ENCODE measurements around the gene CST4.
"Not testable (repeated sequence)": the region's sequence is repeated elsewhere in the genome, so short reads cannot be mapped to it uniquely, and the experiment has no call there.

Gene CST4

DNA sequence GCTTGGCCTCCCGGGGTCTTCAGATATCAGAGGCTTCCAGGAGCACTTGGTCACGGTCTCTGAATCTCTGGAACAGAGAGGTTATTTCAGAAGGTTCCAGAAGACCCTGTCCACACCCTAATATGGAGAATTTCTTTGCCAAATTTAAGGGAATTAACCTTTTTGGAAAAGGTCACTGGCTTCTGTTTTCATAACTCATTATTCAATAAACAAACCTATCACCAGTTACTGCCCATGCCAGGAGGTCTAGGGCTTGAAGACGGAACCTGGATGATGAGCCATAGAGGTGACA, 507 bp upstream of the CST4 start:
- no peak for DNase-seq (ENCODE audit: low read depth in 2 of 2)

- DNase-seq (ENCODE audit: low read depth in 2 of 2) = no peak
Measured at GRCh38 chr20:23687986-23688385, 852 bp downstream of the CST4 start.

DNA sequence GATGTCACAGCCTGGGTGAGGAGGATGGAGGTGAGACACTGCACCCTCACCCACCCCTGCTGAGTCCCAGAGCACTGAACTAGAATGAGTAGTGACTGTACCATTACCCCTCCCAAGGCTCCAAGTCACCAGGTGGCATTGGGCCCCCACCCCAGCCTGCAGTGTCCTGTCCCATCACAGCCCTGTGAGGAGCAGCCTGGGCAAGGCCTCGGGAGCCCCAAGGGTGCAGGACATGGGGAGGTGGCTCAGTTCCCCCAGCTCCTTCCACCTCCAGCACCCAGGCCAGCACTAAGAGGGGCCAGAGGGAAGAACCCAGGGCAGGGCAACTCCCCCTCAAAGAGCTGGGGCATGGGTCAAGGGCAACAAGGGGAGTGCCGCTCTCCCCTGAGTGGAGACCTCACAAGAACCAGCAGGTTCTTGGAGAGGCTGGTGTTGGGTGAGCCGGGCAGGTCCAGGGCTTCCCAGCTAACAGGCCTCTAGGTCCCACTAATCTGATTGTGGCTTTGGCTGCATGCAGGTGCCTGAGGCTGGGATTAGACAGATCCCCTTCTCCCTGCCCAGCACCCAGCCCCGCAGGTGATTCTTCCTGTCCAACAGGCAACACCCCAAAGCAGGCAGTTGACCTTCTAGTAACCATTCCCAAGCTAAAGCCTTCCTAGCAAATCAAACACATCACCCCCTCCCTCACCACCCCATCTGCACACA, 2.6 kb downstream of the CST4 start:
- DNase-seq (ENCODE audit: low read depth in 2 of 2) = no peak

DNA sequence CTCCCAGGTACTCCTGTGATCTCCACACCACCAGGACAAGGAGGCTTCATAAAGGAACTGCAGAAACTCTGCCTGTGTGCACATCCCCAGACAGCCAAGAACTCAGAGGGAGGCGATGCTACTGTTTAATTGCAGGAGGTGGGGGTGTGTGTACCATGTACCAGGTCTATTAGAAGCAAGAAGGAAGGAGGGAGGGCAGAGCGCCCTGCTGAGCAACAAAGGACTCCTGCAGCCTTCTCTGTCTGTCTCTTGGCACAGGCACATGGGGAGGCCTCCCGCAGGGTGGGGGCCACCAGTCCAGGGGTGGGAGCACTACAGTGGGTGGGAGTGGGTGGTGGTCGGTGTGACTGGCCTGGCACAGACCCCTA, 3.3 kb downstream of the CST4 start:
- DNase-seq (ENCODE audit: low read depth in 2 of 2) = not testable (repeated sequence)

DNA sequence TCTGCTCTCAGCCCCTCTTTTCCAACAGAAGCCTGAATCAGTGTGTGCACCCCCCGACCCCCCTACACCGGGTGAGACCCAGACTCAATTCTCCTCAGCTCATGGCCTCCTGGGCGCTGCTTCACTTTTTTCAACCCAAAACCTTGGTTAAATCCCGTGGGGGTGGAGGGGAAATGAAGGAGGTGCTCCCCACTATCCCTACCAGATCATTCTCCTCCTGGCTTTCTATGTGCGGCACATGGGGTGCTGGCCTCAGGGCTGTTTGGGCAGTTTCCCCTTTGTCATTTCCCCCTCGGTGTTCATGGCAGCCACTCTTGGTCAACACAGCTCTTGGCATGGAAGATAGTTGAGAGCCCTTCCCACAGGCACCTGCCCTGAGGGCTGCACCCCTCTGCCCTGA, 4.6 kb downstream of the CST4 start:
- no peak for DNase-seq (ENCODE audit: low read depth in 2 of 2)

DNA sequence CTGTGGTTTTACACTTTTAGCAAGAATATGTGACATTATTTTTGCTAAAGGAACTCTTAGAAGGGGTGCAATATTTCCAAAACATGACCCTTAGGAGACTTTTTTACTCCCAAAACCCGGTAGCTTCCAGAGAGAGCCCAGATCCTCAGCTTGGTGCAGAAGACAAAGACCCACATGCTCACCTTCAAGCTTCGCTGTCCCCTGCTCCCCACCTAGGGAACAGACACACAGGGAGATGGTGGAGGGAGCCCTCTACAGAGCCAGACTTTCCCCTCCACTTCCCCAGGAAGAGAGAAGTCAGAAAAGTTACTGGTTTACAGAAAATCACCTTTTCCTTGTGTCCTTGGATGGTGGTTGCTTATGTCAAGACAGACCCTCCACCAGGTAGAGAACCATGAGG, 5.0 kb downstream of the CST4 start:
- DNase-seq (ENCODE audit: low read depth in 2 of 2) = no peak

GRCh38 chr20:23683281-23683680, 5.6 kb downstream of the CST4 start:
- no peak for DNase-seq (ENCODE audit: low read depth in 2 of 2)

DNA sequence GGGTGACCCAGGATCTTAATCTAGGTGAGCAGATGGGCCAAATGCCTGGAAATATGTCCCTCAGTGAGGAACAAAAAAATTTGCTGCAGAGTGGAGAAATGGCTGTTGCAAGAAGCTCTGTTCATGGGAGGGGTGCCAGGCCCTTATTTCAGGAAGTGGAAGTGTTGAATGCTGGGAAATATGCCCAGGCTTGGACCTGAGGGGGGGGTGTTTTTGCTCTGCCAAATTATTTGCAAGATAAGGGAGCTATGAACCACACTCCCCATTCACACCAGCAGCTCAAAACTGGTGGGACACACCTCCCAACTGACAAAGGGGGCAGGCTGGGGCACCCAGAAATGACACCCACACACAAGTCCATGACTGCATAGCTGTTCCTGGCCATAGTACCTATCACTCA, 8.7 kb downstream of the CST4 start:
- no peak for DNase-seq (ENCODE audit: low read depth in 2 of 2)

GRCh38 chr20:23679133-23680092, 9.4 kb downstream of the CST4 start:
- no peak for DNase-seq (ENCODE audit: low read depth in 2 of 2)

DNA sequence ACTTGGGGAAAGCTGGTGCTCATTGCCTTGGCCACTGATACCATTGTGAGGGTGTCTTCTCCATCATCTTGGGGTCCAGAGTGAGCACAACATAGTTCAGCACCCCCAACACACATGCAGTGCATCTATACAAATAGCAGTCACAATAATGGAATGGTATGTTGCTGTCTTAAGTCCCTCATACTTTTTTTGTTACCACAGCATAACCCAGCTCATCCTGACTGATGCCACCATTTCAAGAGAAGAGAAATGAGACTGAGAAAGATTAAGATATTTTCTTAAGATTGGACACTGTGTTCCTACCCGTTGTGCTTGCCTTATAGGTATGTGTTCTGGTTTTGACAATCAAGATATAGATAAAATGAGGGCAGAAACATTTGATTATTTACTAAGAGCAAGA, 15.6 kb downstream of the CST4 start:
- no peak for DNase-seq (ENCODE audit: low read depth in 2 of 2)

- DNase-seq (ENCODE audit: low read depth in 2 of 2) = no peak
Measured at GRCh38 chr20:23672158-23672557, 16.7 kb downstream of the CST4 start.

DNA sequence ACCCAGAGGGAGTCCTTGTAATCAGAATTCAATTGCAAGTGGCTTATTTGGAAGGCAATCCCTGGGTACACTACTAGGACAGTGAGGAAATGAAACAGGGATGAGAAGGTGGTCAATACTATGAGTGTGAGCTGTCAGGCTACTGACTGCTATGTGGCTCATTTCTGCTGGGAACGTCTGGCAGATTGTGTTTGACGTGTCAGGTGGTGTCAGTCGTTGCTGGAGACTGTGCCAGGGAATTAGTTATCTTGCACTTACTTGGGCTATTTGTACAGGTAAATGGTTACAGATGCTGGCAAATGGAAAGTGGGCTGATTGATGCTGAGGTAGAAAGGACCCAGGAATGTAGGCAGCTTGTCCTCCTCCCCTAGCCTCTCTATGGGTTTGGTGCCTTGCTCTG, 17.4 kb downstream of the CST4 start:
- DNase-seq (ENCODE audit: low read depth in 2 of 2) = no peak

- no peak for DNase-seq (ENCODE audit: low read depth in 2 of 2)
Measured at GRCh38 chr20:23670361-23670760, 18.5 kb downstream of the CST4 start.

- no peak for DNase-seq (ENCODE audit: low read depth in 2 of 2)
Measured at GRCh38 chr20:23669866-23670265, 19.0 kb downstream of the CST4 start.

GRCh38 chr20:23669327-23669726, 19.5 kb downstream of the CST4 start:
- no peak for DNase-seq (ENCODE audit: low read depth in 2 of 2)

- DNase-seq (ENCODE audit: low read depth in 2 of 2) = peak in 1 of 2 donors; percentile 6
Measured at GRCh38 chr20:23668477-23668951, 20.3 kb downstream of the CST4 start.

DNA sequence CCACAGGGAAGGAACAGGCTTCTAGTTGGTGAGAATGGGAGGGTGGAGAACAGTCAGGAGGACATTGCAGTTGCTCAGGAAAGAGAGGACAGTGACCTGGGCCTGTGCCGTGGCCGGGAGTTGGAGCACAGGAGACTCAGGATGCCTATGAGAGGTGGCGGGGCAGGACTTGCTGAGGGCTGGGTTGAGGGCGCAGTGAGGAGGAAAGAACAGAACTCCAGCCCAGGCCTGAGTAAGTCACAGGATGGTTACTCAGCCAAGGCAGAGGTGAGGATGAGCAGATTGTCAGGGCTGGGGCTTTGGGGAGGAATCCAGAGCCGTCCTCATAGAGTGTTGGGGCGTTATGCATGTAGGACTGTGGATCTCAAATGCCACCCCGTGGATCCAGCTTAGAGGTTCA, 21.2 kb downstream of the CST4 start:
- DNase-seq (ENCODE audit: low read depth in 2 of 2) = no peak

- DNase-seq (ENCODE audit: low read depth in 2 of 2) = no peak
Measured at GRCh38 chr20:23666698-23667097, 22.1 kb downstream of the CST4 start.

DNA sequence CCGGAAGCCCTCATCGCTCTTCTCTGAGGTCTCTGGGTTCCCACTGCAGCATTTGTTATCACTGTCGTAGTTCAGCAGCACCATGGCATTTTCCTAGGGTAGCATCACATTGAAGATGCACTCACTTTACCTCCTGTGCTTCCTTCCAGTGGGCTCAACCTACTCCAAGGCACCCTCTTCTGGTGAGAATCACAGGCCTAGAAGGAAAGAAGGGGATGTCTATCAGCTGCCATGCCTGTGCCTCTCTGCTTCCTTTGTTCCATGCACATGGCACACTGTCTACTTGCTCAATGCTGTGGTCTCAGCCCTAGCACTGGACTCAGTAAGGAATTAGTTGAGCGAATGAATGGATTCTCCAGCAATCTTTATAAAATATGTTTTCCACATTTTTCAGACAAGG, 22.6 kb downstream of the CST4 start:
- no peak for DNase-seq (ENCODE audit: low read depth in 2 of 2)

- no peak for DNase-seq (ENCODE audit: low read depth in 2 of 2)
Measured at GRCh38 chr20:23664954-23665353, 23.9 kb downstream of the CST4 start.

GRCh38 chr20:23664046-23664445, 24.8 kb downstream of the CST4 start:
- not testable (repeated sequence) for DNase-seq (ENCODE audit: low read depth in 2 of 2)

DNA sequence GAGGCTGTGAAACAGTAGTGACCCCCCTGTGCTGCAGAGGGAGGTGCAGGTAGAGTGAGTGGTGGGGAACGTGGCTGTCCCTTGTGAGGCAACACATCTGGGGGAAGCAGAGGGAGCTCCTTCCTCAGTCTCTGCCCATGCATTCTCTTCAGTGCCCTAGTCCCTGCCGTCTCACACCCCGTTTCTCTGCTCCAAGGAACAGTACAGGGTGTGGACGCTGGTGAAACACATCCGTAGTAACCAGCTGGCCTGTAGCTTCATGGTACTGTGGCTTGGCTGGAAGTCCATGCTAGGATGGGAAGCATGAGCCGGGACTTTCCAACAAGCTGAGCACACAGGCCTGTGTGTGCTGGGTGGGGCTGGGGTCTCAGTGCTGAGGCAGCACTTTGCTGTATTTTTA, 25.7 kb downstream of the CST4 start:
- DNase-seq (ENCODE audit: low read depth in 2 of 2) = no peak

- no peak for DNase-seq (ENCODE audit: low read depth in 2 of 2)
Measured at GRCh38 chr20:23662276-23662870, 26.5 kb downstream of the CST4 start.

Data from stimulated activated CD8-positive, alpha-beta memory T cell treated with anti-CD3 and anti-CD28 coated beads, Interleukin-15, amount 100 ng/mL, for 48 hours (primary cell).